Measurements from ENCODE around the gene RNF26.

The RNF26 gene

GRCh38 chr11:119316016-119316728, 18.2 kb upstream of the RNF26 start:
- DNase-seq (ENCODE audit: low spot score): peak; percentile 90

- DNase-seq (ENCODE audit: low spot score): peak; percentile 71
These were observed 17.4 kb upstream of the RNF26 start, which contains the start of gene MCAM for GRCh38 chr11:119316729-119317591. TSS of gene MCAM (minus strand) at chr11:119317130. CDS start at chr11:119317101, 29 bp downstream.

GRCh38 chr11:119317592-119318239, 16.6 kb upstream of the RNF26 start:
- DNase-seq (ENCODE audit: low spot score): peak; percentile 38

- DNase-seq (ENCODE audit: low spot score): peak; percentile 50
These were observed 15.8 kb upstream of the RNF26 start for GRCh38 chr11:119318240-119319135.

- DNase-seq (ENCODE audit: low spot score): no peak
These were observed 15.1 kb upstream of the RNF26 start for GRCh38 chr11:119319136-119319699.

- peak; percentile 35 for DNase-seq (ENCODE audit: low spot score)
These were observed 14.6 kb upstream of the RNF26 start for GRCh38 chr11:119319700-119320239.

GRCh38 chr11:119320240-119320775, 14.0 kb upstream of the RNF26 start:
- peak; percentile 87 for DNase-seq (ENCODE audit: low spot score)

GRCh38 chr11:119320776-119321524, 13.4 kb upstream of the RNF26 start:
- peak; percentile 62 for DNase-seq (ENCODE audit: low spot score)

- DNase-seq (ENCODE audit: low spot score): no peak
These were observed 12.0 kb upstream of the RNF26 start for GRCh38 chr11:119322360-119322739.

GRCh38 chr11:119322921-119323531, 11.3 kb upstream of the RNF26 start:
- DNase-seq (ENCODE audit: low spot score): no peak

- peak; percentile 70 for DNase-seq (ENCODE audit: low spot score)
These were observed 10.7 kb upstream of the RNF26 start for GRCh38 chr11:119323532-119324033.

GRCh38 chr11:119324189-119324588, 10.1 kb upstream of the RNF26 start:
- DNase-seq (ENCODE audit: low spot score): no peak

GRCh38 chr11:119329320-119329719, 5.0 kb upstream of the RNF26 start:
- no peak for DNase-seq (ENCODE audit: low spot score)

- DNase-seq (ENCODE audit: low spot score): no peak
These were observed 4.1 kb upstream of the RNF26 start for GRCh38 chr11:119330237-119330636.

GRCh38 chr11:119332111-119332765, 2.1 kb upstream of the RNF26 start:
- no peak for DNase-seq (ENCODE audit: low spot score)

- no peak for DNase-seq (ENCODE audit: low spot score)
These were observed 846 bp downstream of the RNF26 start for GRCh38 chr11:119335091-119335654.

- DNase-seq (ENCODE audit: low spot score): peak; percentile 53
These were observed 1.6 kb downstream of the RNF26 start for GRCh38 chr11:119335655-119336543.
